BLaER1 (cell line): ENCODE measurements around the gene PMPCA.
A peak's percentile ranks its signal among the peaks of the same experiment; 100 is the strongest.
"Not testable (repeated sequence)": the region's sequence is repeated elsewhere in the genome, so short reads cannot be mapped to it uniquely, and the experiment has no call there.

Source experiments
- H3K27ac ChIP-seq: shearing (Covaris generic); formaldehyde crosslinking; 2 replicates; pipeline ENCODE4 v1.8.1; 2022
- H3K27me3 ChIP-seq: shearing (Covaris generic); formaldehyde crosslinking; 2 replicates; pipeline ENCODE4 v1.8.1; 2022
- H3K36me3 ChIP-seq: shearing (Covaris generic); formaldehyde crosslinking; 2 replicates; pipeline ENCODE4 v1.8.1; 2022
- H3K4me1 ChIP-seq: shearing (Covaris generic); formaldehyde crosslinking; 2 replicates; pipeline ENCODE4 v1.8.1; 2022
- H3K4me2 ChIP-seq: shearing (Covaris generic); formaldehyde crosslinking; 2 replicates; pipeline ENCODE4 v1.8.1; 2022
- H3K4me3 ChIP-seq: shearing (Covaris generic); formaldehyde crosslinking; 2 replicates; pipeline ENCODE4 v1.8.1; 2022
- H3K9ac ChIP-seq: shearing (Covaris generic); formaldehyde crosslinking; 2 replicates; pipeline ENCODE4 v1.8.1; 2022
- H3K9me3 ChIP-seq: shearing (Covaris generic); formaldehyde crosslinking; 2 replicates; pipeline ENCODE4 v1.8.1; 2022
- H4K20me1 ChIP-seq: shearing (Covaris generic); formaldehyde crosslinking; 2 replicates; pipeline ENCODE4 v1.8.1; 2022
- Cebpa-rat ChIP-seq: shearing (Covaris generic); IDR thresholded peaks from 2 replicates; pipeline ENCODE4 v1.8.1; 2022

PMPCA gene

GRCh38 chr9:136400038-136400834, 10.2 kb upstream of the PMPCA start, which contains the start of gene SNAPC4:
TSS of gene SNAPC4 (minus strand) at chr9:136400170. CDS start at chr9:136398428, 1,742 bp downstream.
- Histone ChIP-seq H3K4me1 (peaks cover 40% of the 10 kb centered on the region), H3K4me2 (peak within 1 kb of the TSS; percentile 93), H3K9ac (peak within 1 kb of the TSS; percentile 88), H3K4me3 (peak within 1 kb of the TSS; percentile 96), H4K20me1 (peaks cover 36% of the 10 kb centered on the region), H3K9me3 (no peaks in the 10 kb centered on the region), H3K36me3 (peaks cover 73% of the 10 kb centered on the region), H3K27me3 (no peaks in the 10 kb centered on the region), H3K27ac (peak within 1 kb of the TSS; percentile 79)
- no peak for TF ChIP-seq Cebpa-rat

GRCh38 chr9:136401173-136401922, 9.1 kb upstream of the PMPCA start:
- Histone ChIP-seq H3K4me2 (no peak overlapping the region), H4K20me1 (peaks cover 42% of the 10 kb centered on the region), H3K27me3 (no peaks in the 10 kb centered on the region), H3K9ac (peak overlapping the region; percentile 40), H3K36me3 (peaks cover 73% of the 10 kb centered on the region), H3K4me3 (no peak overlapping the region), H3K4me1 (peaks cover 51% of the 10 kb centered on the region), H3K27ac (peak overlapping the region; percentile 57; the same call in 1 of the 2 replicates), H3K9me3 (no peaks in the 10 kb centered on the region)
- TF ChIP-seq Cebpa-rat: no peak

GRCh38 chr9:136402067-136402466, 8.4 kb upstream of the PMPCA start:
- H3K4me1 ChIP-seq: peaks cover 51% of the 10 kb centered on the region
- H3K4me3 ChIP-seq: no peak overlapping the region
- H3K9me3 ChIP-seq: no peaks in the 10 kb centered on the region
- no peak overlapping the region for H3K27ac ChIP-seq
- peaks cover 42% of the 10 kb centered on the region for H4K20me1 ChIP-seq
- H3K4me2 ChIP-seq: no peak overlapping the region
- no peak for TF ChIP-seq Cebpa-rat
- no peaks in the 10 kb centered on the region for H3K27me3 ChIP-seq
- H3K36me3 ChIP-seq: peaks cover 73% of the 10 kb centered on the region
- peak overlapping the region; percentile 40; the same call in 1 of the 2 replicates for H3K9ac ChIP-seq

- H3K36me3 ChIP-seq: peaks cover 71% of the 10 kb centered on the region
- no peaks in the 10 kb centered on the region for H3K27me3 ChIP-seq
- TF ChIP-seq Cebpa-rat: no peak
- peak overlapping the region; percentile 66; the same call in 1 of the 2 replicates for H3K9ac ChIP-seq
- peak overlapping the region; percentile 74 for H3K27ac ChIP-seq
- peaks cover 57% of the 10 kb centered on the region for H3K4me1 ChIP-seq
- H3K9me3 ChIP-seq: no peaks in the 10 kb centered on the region
- no peak overlapping the region for H3K4me3 ChIP-seq
- peak overlapping the region; percentile 86 for H3K4me2 ChIP-seq
- H4K20me1 ChIP-seq: peaks cover 33% of the 10 kb centered on the region
These were observed 6.9 kb upstream of the PMPCA start for GRCh38 chr9:136403538-136403914.

GRCh38 chr9:136403915-136404800, 6.3 kb upstream of the PMPCA start:
- Histone ChIP-seq H3K36me3 (peaks cover 67% of the 10 kb centered on the region), H3K9me3 (no peaks in the 10 kb centered on the region), H3K4me2 (peak overlapping the region; percentile 86), H3K27me3 (no peaks in the 10 kb centered on the region), H3K27ac (peak overlapping the region; percentile 74), H4K20me1 (peaks cover 27% of the 10 kb centered on the region), H3K4me1 (peaks cover 57% of the 10 kb centered on the region), H3K4me3 (no peak overlapping the region; the same call in 1 of the 2 replicates), H3K9ac (peak overlapping the region; percentile 66)
- TF ChIP-seq Cebpa-rat: no peak

GRCh38 chr9:136404801-136405136, 5.7 kb upstream of the PMPCA start:
- Histone ChIP-seq H3K4me1 (peaks cover 62% of the 10 kb centered on the region), H3K9me3 (no peaks in the 10 kb centered on the region), H3K4me3 (no peak overlapping the region; the same call in 1 of the 2 replicates), H3K36me3 (peaks cover 67% of the 10 kb centered on the region), H3K4me2 (peak overlapping the region; percentile 86), H3K27me3 (no peaks in the 10 kb centered on the region), H3K9ac (peak overlapping the region; percentile 66), H4K20me1 (peaks cover 21% of the 10 kb centered on the region), H3K27ac (peak overlapping the region; percentile 74)
- TF ChIP-seq Cebpa-rat: no peak

GRCh38 chr9:136405481-136405880, 5.0 kb upstream of the PMPCA start:
- Histone ChIP-seq H4K20me1 (peaks cover 19% of the 10 kb centered on the region; the same call in 1 of the 2 replicates), H3K4me2 (peak overlapping the region; percentile 86), H3K9ac (peak overlapping the region; percentile 66), H3K4me3 (no peak overlapping the region), H3K4me1 (peaks cover 60% of the 10 kb centered on the region), H3K9me3 (no peaks in the 10 kb centered on the region), H3K27me3 (no peaks in the 10 kb centered on the region), H3K27ac (peak overlapping the region; percentile 74), H3K36me3 (peaks cover 67% of the 10 kb centered on the region)
- no peak for TF ChIP-seq Cebpa-rat

- peaks cover 22% of the 10 kb centered on the region for H4K20me1 ChIP-seq
- not testable (repeated sequence) for H3K9me3 ChIP-seq, H3K4me3 ChIP-seq, H3K27me3 ChIP-seq, H3K27ac ChIP-seq
- H3K9ac ChIP-seq: 0 out of 2 replicates have a peak overlapping the region, but pooled peaks have one; percentile 66
- H3K4me1 ChIP-seq: peaks cover 57% of the 10 kb centered on the region
- peaks cover 64% of the 10 kb centered on the region for H3K36me3 ChIP-seq
- H3K4me2 ChIP-seq: peak overlapping the region; percentile 86
These were observed 4.6 kb upstream of the PMPCA start for GRCh38 chr9:136405904-136406303.

GRCh38 chr9:136407061-136407460, 3.4 kb upstream of the PMPCA start:
- H3K4me3 ChIP-seq, H3K27ac ChIP-seq, H3K27me3 ChIP-seq, H3K9me3 ChIP-seq, H3K4me2 ChIP-seq, H3K9ac ChIP-seq: not testable (repeated sequence)
- Histone ChIP-seq H3K36me3 (peaks cover 58% of the 10 kb centered on the region), H4K20me1 (peaks cover 33% of the 10 kb centered on the region), H3K4me1 (peaks cover 67% of the 10 kb centered on the region)
